HepG2 (cell line): ENCODE data around the gene HSDL2. TPM values are rescaled to one million over a fixed set of nuclear protein-coding genes. Genes with fewer than 3 reads are reported as not detected.
"Not testable (repeated sequence)": the region's sequence is repeated elsewhere in the genome, so short reads cannot be mapped to it uniquely, and the experiment has no call there.

Source experiments
- ATAC-seq: fragments of 200-7000 bp; cut with Tn5 transposase; 3 replicates; pipeline ENCODE4 v1.9.1; 2020; ENCODE audit warnings: mild to moderate bottlenecking, moderate library complexity
- BruUV-seq: library from RNA; stranded (reverse); fragments of 400-500 nt; replicated peaks from 2 replicates; lab custom pipeline; 2021; lab: Mats Ljungman, UMichigan
- CTCF ChIA-PET: fragments of 300-600 bp; formaldehyde crosslinking; extraction: SDS; loops from one replicate; lab custom pipeline; 2021; ENCODE audit warnings: low total read pairs, inconsistent platforms, low intra/inter-chr PET ratio; lab: Yijun Ruan, JAX
- POLR2A ChIA-PET: fragments of 350-600 bp; sonication (Branson Sonifier 250); formaldehyde crosslinking; loops from one replicate; lab custom pipeline; 2020; ENCODE audit warnings: antibody characterized with exemption, inconsistent platforms; lab: Yijun Ruan, JAX
- DNase-seq: peaks from one replicate; pipeline ENCODE4 v3.0.0-alpha.2; 2015; ENCODE audit warnings: low spot score
- FAIRE-seq: peaks from 3 replicates; lab custom pipeline; 2011; peaks lifted over from hg19 to GRCh38; lab: Jason Lieb, UNC
- H2AFZ ChIP-seq: one replicate; pipeline ENCODE4 v1.6.1; 2011; ENCODE audit warnings: low read length, inconsistent platforms
- H3K27ac ChIP-seq: fragments of 300-600 bp; 3 replicates; pipeline ENCODE4 v1.8.0; 2011; ENCODE audit warnings: mixed run types, mild to moderate bottlenecking, mixed read lengths, low read length, inconsistent platforms; ENCODE audit not compliant: insufficient read depth; ENCODE audit errors: extremely low read length
- H3K27me3 ChIP-seq, 2 experiments: fragments of 200-600 bp in 1 of 2; 2 replicates in 1 of 2; 3 replicates in 1 of 2; pipeline versions ENCODE4 v1.6.0 to v1.8.0; 2011; ENCODE audit warnings: low read length in 2 of 2, mild to moderate bottlenecking in 2 of 2, moderate library complexity in 2 of 2, inconsistent platforms in 1 of 2; ENCODE audit not compliant: insufficient read depth in 2 of 2, control insufficient read depth in 1 of 2
- H3K36me3 ChIP-seq, 2 experiments: fragments of 200-600 bp in 1 of 2; replicated peaks in 1 of 2; 2 replicates in 1 of 2; 3 replicates in 1 of 2; pipeline versions ENCODE4 v1.5.1 to v1.8.0; 2011; ENCODE audit warnings: low read length in 2 of 2, inconsistent platforms in 1 of 2; ENCODE audit not compliant: insufficient read depth in 2 of 2, control insufficient read depth in 1 of 2
- H3K4me1 ChIP-seq: 2 replicates; pipeline ENCODE4 v1.5.1; 2012; ENCODE audit warnings: low read length, inconsistent platforms; ENCODE audit not compliant: insufficient read depth
- H3K4me2 ChIP-seq: 2 replicates; pipeline ENCODE4 v1.6.0; 2011; ENCODE audit warnings: low read depth, low read length, inconsistent platforms
- H3K4me3 ChIP-seq, 3 experiments: fragments of 200-600 bp in 1 of 3; sonication (generic), shearing (Covaris generic) in 1 of 3; replicated peaks in 1 of 3; 2 replicates each; pipeline ENCODE4 v1.5.1; 2011 to 2016; ENCODE audit warnings: low read length in 3 of 3, inconsistent platforms in 2 of 3, low read depth in 2 of 3, mild to moderate bottlenecking in 2 of 3, control low read depth in 1 of 3, mixed read lengths in 1 of 3; ENCODE audit not compliant: insufficient read depth in 1 of 3
- H3K79me2 ChIP-seq: one replicate; pipeline ENCODE4 v1.6.1; 2011; ENCODE audit warnings: low read length, inconsistent platforms; ENCODE audit not compliant: insufficient read depth
- H3K9ac ChIP-seq: 2 replicates; pipeline ENCODE4 v1.6.0; 2011; ENCODE audit warnings: mild to moderate bottlenecking, low read depth, low read length, inconsistent platforms; ENCODE audit not compliant: insufficient read depth
- H3K9me3 ChIP-seq: 2 replicates; pipeline ENCODE4 v1.5.1; 2012; ENCODE audit warnings: mild to moderate bottlenecking, low read length
- H4K20me1 ChIP-seq: 2 replicates; pipeline ENCODE4 v1.6.0; 2011; ENCODE audit warnings: inconsistent platforms, mild to moderate bottlenecking, low read length, moderate library complexity; ENCODE audit not compliant: insufficient read depth
- E2F2 ChIP-seq: sonication (generic); formaldehyde crosslinking; IDR thresholded peaks from 2 replicates; pipeline ENCODE4 v1.4.0; 2020; ENCODE audit warnings: missing genetic modification reagents, borderline replicate concordance
- HMG20B ChIP-seq: conservative IDR thresholded peaks from 2 replicates; pipeline ENCODE4 v1.6.1; 2016; ENCODE audit warnings: missing genetic modification reagents, missing compliant biosample characterization
- NFE2 ChIP-seq: sonication (generic); formaldehyde crosslinking; IDR thresholded peaks from 2 replicates; pipeline ENCODE4 v1.4.0; 2020; ENCODE audit warnings: missing genetic modification reagents
- XRCC5 ChIP-seq: fragments of 200-400 bp; formaldehyde crosslinking; optimal IDR thresholded peaks from 2 replicates; pipeline ENCODE3; 2017; ENCODE audit warnings: mild to moderate bottlenecking, low read length
- ZFP41 ChIP-seq: sonication (generic); formaldehyde crosslinking; IDR thresholded peaks from 2 replicates; pipeline ENCODE4 v1.4.0; 2020; ENCODE audit warnings: mild to moderate bottlenecking, missing genetic modification reagents, borderline replicate concordance
- ZNF501 ChIP-seq: sonication (generic); formaldehyde crosslinking; IDR thresholded peaks from 2 replicates; pipeline ENCODE4 v1.5.1; 2020; ENCODE audit warnings: mild to moderate bottlenecking, moderate library complexity, missing genetic modification reagents
- whole genome bisulfite sequencing: methylation state at CpG from one replicate; pipeline ENCODE4 v1.1.6; 2017; ENCODE audit warnings: low lambda C conversion rate; 5-methylcytosine and 5-hydroxymethylcytosine counted together
- in situ Hi-C: cut with HindIII; loops from 2 replicates; pipeline ENCODE4 v1.10.0; 2017; ENCODE audit warnings: low pct_unique_long_range_greater_than_20kb; ENCODE audit not compliant: extremely low pct_ligation_motif_present
- intact Hi-C: fragments of 100-400 bp; cut with micrococcal nuclease; formaldehyde crosslinking; loops from one replicate; pipeline ENCODE4 v1.10.0; 2022; ENCODE audit not compliant: unreplicated experiment
- polyA plus RNA-seq, 8 experiments: library from polyadenylated mRNA; depleted of rRNA in 3 of 8; stranded (reverse) in 7 of 8; unstranded in 1 of 8; fragments of >200 nt; fragmentation: Illumina TruSeq in 4 of 8; extraction: Trizol in 4 of 8; gene quantifications; 2 replicates each; pipeline versions ENCODE4 v1.2.1 to v1.2.3, GENCODE V29; 2011 to 2016; ENCODE audit warnings: low read depth in 4 of 8, missing spikeins in 1 of 8, mixed read lengths in 1 of 8; ENCODE audit not compliant: insufficient read depth in 1 of 8
- total RNA-seq, 5 experiments: library from RNA; depleted of rRNA; stranded (reverse); fragments of >200 nt; fragmentation: Illumina TruSeq; extraction: Trizol; gene quantifications; 2 replicates each; pipeline ENCODE4 v1.2.3, GENCODE V29; 2016; ENCODE audit warnings: low read depth in 1 of 5

Gene HSDL2
- total and polyA plus RNA-seq, 2 of the 13 experiments (the other 11 are each of a cell fraction or from before 2014, with no cell fraction given), result 55.3 to 80.2 TPM

GRCh38 chr9:112508377-112508776 is 128.5 kb downstream of the HSDL2 start:
- H3K27me3 ChIP-seq, result no peaks in the 10 kb centered on the region
- no peaks in the 10 kb centered on the region for H3K9me3 ChIP-seq
- H3K4me3 ChIP-seq, result no peak overlapping the region
- H4K20me1 ChIP-seq, result peaks cover 26% of the 10 kb centered on the region
- CTCF ChIA-PET, result no interaction called here
- POLR2A ChIA-PET, result no interaction called here
- no peak for FAIRE-seq
- TF ChIP-seq ZNF501 (CRISPR knock-in tag) (no peak), XRCC5 (no peak), E2F2 (CRISPR knock-in tag) (no peak), NFE2 (no peak), ZFP41 (CRISPR knock-in tag) (no peak), HMG20B (CRISPR knock-in tag) (no peak)
- TF ChIP-seq, all 625 proteins: peak for 0
- peaks cover 74% of the 10 kb centered on the region for H3K4me1 ChIP-seq
- in situ Hi-C loops (no loop called here), intact Hi-C loops (no loop called here)
- H3K27ac ChIP-seq, result no peak overlapping the region
- H3K79me2 ChIP-seq, result peaks cover 80% of the 10 kb centered on the region
- no peaks in the 10 kb centered on the region for H3K36me3 ChIP-seq
- DNase-seq (no peak), ATAC-seq (no peak)
- H3K4me2 ChIP-seq, result no peak overlapping the region
- H3K9ac ChIP-seq, result no peak overlapping the region
- no peak overlapping the region for H2AFZ ChIP-seq
- no TSS peak for BruUV-seq
- 89% methylated on average over 2 of the region's 2 CpGs for WGBS

- H3K4me3 ChIP-seq, CTCF ChIA-PET, BruUV-seq, H3K9ac ChIP-seq, H3K27me3 ChIP-seq, ATAC-seq, H3K9me3 ChIP-seq, intact Hi-C loops, FAIRE-seq, H3K27ac ChIP-seq, POLR2A ChIA-PET, in situ Hi-C loops, H3K36me3 ChIP-seq, DNase-seq, H3K4me2 ChIP-seq, H2AFZ ChIP-seq: not testable (repeated sequence)
- Histone ChIP-seq H3K4me1 (peaks cover 49% of the 10 kb centered on the region), H4K20me1 (peaks cover 13% of the 10 kb centered on the region; the same call in 1 of the 2 replicates), H3K79me2 (peaks cover 51% of the 10 kb centered on the region)
- WGBS, result 94% methylated on average over 3 of the region's 4 CpGs
Observed at GRCh38 chr9:112512377-112512776, 132.5 kb downstream of the HSDL2 start.
